ENCODE data around the gene LASP1.

- no peak for TF ChIP-seq EZH2 (IDR thresholded peaks at IDR 0.05; ENCODE audit: borderline replicate concordance, low read depth, low read length, severe bottlenecking)
- TF ChIP-seq CTCF (IDR thresholded peaks at IDR 0.05; ENCODE audit: borderline replicate concordance, extremely low read depth, low read length, poor library complexity, severe bottlenecking), result no peak
Measured at GRCh38 chr17:38864636-38865398, 5.0 kb upstream of the LASP1 start.

Measured in DND-41 (cell line).